Tibial artery (tissue), 4 donors: Measurements from ENCODE around the gene SPC24.
A peak's percentile ranks its signal among the peaks of the same experiment; 100 is the strongest.

Experiments
- DNase-seq, 2 donors: peaks; one replicate each; pipeline ENCODE4 v3.0.0-alpha.2; 2019
- H3K27ac ChIP-seq, 2 donors: fragments of 200-600 bp; sonication (generic) in 1 of 2; 1 replicate in 1 of 2; 2 replicates in 1 of 2; pipeline ENCODE4 v1.5.1; 2018 to 2019; ENCODE audit warnings: mild to moderate bottlenecking in 1 of 2
- H3K27me3 ChIP-seq, 2 donors: fragments of 200-600 bp; sonication (generic) in 1 of 2; one replicate each; pipeline versions ENCODE4 v1.5.1 to v1.6.0; 2016 to 2019
- H3K36me3 ChIP-seq, 3 donors: fragments of 200-600 bp; sonication (generic) in 2 of 3; one replicate each; pipeline ENCODE4 v1.5.1; 2016 to 2019; ENCODE audit warnings: mild to moderate bottlenecking in 2 of 3
- H3K4me1 ChIP-seq, 4 donors: fragments of 200-600 bp; sonication (generic) in 2 of 4; 1 replicate in 3 of 4; 2 replicates in 1 of 4; pipeline ENCODE4 v1.5.1; 2016 to 2019
- H3K4me3 ChIP-seq, 2 donors: fragments of 200-600 bp; sonication (generic) in 1 of 2; 1 replicate in 1 of 2; 2 replicates in 1 of 2; pipeline ENCODE4 v1.5.1; 2018 to 2019; ENCODE audit warnings: mild to moderate bottlenecking in 2 of 2
- H3K9me3 ChIP-seq, 3 donors: fragments of 200-600 bp; sonication (generic) in 1 of 3; one replicate each; pipeline ENCODE4 v1.5.1; 2016 to 2019
- CTCF ChIP-seq, 2 experiments: fragments of 200-600 bp in 1 of 2; fragments of 450-650 bp in 1 of 2; IDR thresholded peaks; one replicate each; pipeline ENCODE4 v1.5.1; 2017 to 2019; ENCODE audit warnings: antibody characterized with exemption in 2 of 2, mild to moderate bottlenecking in 1 of 2, moderate library complexity in 1 of 2
- intact Hi-C: fragments of 100-400 bp; cut with DNase I; formaldehyde crosslinking; loops from one replicate; pipeline ENCODE4 v1.15.0; 2023; ENCODE audit warnings: low total_unique reads

The SPC24 gene

GRCh38 chr19:11202488-11203193, 47.1 kb upstream of the SPC24 start:
- H3K4me3 ChIP-seq: peak overlapping the region in 1 of 2 donors; percentile 30
- TF ChIP-seq CTCF (IDR thresholded peaks at IDR 0.05): no peak
- peaks cover 0 to 63% (median 46%) of the 10 kb centered on the region in 4 donors for H3K4me1 ChIP-seq
- DNase-seq: no peak
- peaks cover 0 to 19% (median 10%) of the 10 kb centered on the region in 3 donors for H3K36me3 ChIP-seq
- H3K27ac ChIP-seq: peak overlapping the region; percentile 94 to 98
- no peaks in the 10 kb centered on the region for H3K27me3 ChIP-seq
- intact Hi-C loops: loop anchor here (5.0 kb wide), 1 partner anchor 115 kb away; the partner anchor contains the start of gene LDLR
- no peaks in the 10 kb centered on the region for H3K9me3 ChIP-seq

GRCh38 chr19:11201791-11202190, 46.2 kb upstream of the SPC24 start:
- H3K27me3 ChIP-seq: no peaks in the 10 kb centered on the region
- no peak for DNase-seq
- H3K36me3 ChIP-seq: peaks cover 0 to 13% (median 10%) of the 10 kb centered on the region in 3 donors
- peak overlapping the region; percentile 94 to 98 for H3K27ac ChIP-seq
- no peak overlapping the region for H3K4me3 ChIP-seq
- peaks cover 0 to 63% (median 46%) of the 10 kb centered on the region in 4 donors for H3K4me1 ChIP-seq
- intact Hi-C loops: loop anchor here (5.0 kb wide), 1 partner anchor 114 kb away; the partner anchor contains the start of gene LDLR
- TF ChIP-seq CTCF (IDR thresholded peaks at IDR 0.05): no peak
- H3K9me3 ChIP-seq: no peaks in the 10 kb centered on the region

GRCh38 chr19:11200931-11201330, 45.3 kb upstream of the SPC24 start:
- peak overlapping the region; percentile 94 to 98 for H3K27ac ChIP-seq
- no peak overlapping the region for H3K4me3 ChIP-seq
- DNase-seq: no peak
- intact Hi-C loops: loop anchor here (5.0 kb wide), 1 partner anchor 114 kb away; the partner anchor contains the start of gene LDLR
- H3K4me1 ChIP-seq: peaks cover 0 to 67% (median 46%) of the 10 kb centered on the region in 4 donors
- TF ChIP-seq CTCF (IDR thresholded peaks at IDR 0.05): no peak
- no peaks in the 10 kb centered on the region for H3K9me3 ChIP-seq
- no peaks in the 10 kb centered on the region for H3K27me3 ChIP-seq
- peaks cover 0 to 13% (median 10%) of the 10 kb centered on the region in 3 donors for H3K36me3 ChIP-seq

GRCh38 chr19:11200015-11200574, 44.5 kb upstream of the SPC24 start:
- Histone ChIP-seq H3K36me3 (peaks cover 3 to 18% (median 14%) of the 10 kb centered on the region in 3 donors), H3K27me3 (no peaks in the 10 kb centered on the region), H3K4me3 (no peak overlapping the region), H3K9me3 (no peaks in the 10 kb centered on the region), H3K4me1 (peaks cover 0 to 71% (median 48%) of the 10 kb centered on the region in 4 donors), H3K27ac (peak overlapping the region; percentile 94 to 98)
- intact Hi-C loops: loop anchor here (5.0 kb wide), 1 partner anchor 113 kb away; the partner anchor contains the start of gene LDLR
- DNase-seq: no peak
- no peak for TF ChIP-seq CTCF (IDR thresholded peaks at IDR 0.05)

GRCh38 chr19:11199517-11199916, 43.9 kb upstream of the SPC24 start:
- no peak for TF ChIP-seq CTCF (IDR thresholded peaks at IDR 0.05)
- peak overlapping the region; percentile 94 to 98 for H3K27ac ChIP-seq
- no peak overlapping the region for H3K4me3 ChIP-seq
- intact Hi-C loops: no loop called here
- DNase-seq: no peak
- peaks cover 4 to 23% (median 18%) of the 10 kb centered on the region in 3 donors for H3K36me3 ChIP-seq
- H3K9me3 ChIP-seq: no peaks in the 10 kb centered on the region
- no peaks in the 10 kb centered on the region for H3K27me3 ChIP-seq
- H3K4me1 ChIP-seq: peaks cover 0 to 71% (median 48%) of the 10 kb centered on the region in 4 donors
